PFSK-1 (cell line): Measurements from ENCODE around the gene DNM1.

Experiments
- POLR2AphosphoS5 ChIP-seq: IDR thresholded peaks from 2 replicates; pipeline ENCODE4 v1.6.1; 2012; ENCODE audit warnings: low read depth, mild to moderate bottlenecking, control low read depth, low read length, moderate library complexity
- REST ChIP-seq, 2 experiments: IDR thresholded peaks; 2 replicates each; pipeline versions ENCODE4 v1.6.1 to v1.8.0; 2011 to 2012; ENCODE audit warnings: low read depth in 2 of 2, low read length in 2 of 2, control low read depth in 1 of 2, inconsistent platforms in 1 of 2, mild to moderate bottlenecking in 1 of 2, moderate library complexity in 1 of 2; ENCODE audit not compliant: insufficient read depth in 1 of 2
- SIN3A ChIP-seq: IDR thresholded peaks from 2 replicates; pipeline ENCODE4 v1.6.1; 2012; ENCODE audit warnings: mild to moderate bottlenecking, low read length, moderate library complexity, borderline replicate concordance; ENCODE audit not compliant: insufficient read depth
- TAF1 ChIP-seq: IDR thresholded peaks from 2 replicates; pipeline ENCODE4 v1.6.1; 2012; ENCODE audit warnings: low read length, control low read depth, borderline replicate concordance; ENCODE audit not compliant: insufficient read depth

- no peak for TF ChIP-seq SIN3A
- TF ChIP-seq REST (IDR thresholded peaks at IDR 0.05; ENCODE audit: insufficient read depth in 1 of 2, low read depth in 2 of 2, low read length in 2 of 2): peak in 1 of 2 experiments; percentile 8; a peak in 1 of 4 replicates
- peak; percentile 77 for TF ChIP-seq TAF1
- TF ChIP-seq POLR2AphosphoS5: 0 out of 2 replicates have a peak, but pooled peaks have one; percentile 50
Observed at GRCh38 chr9:128191406-128192046, 11.7 kb upstream of the DNM1 start, which contains the start of gene CIZ1.
